Peyer's patch (tissue), 4 donors: ENCODE results near the gene TMEM232.
"Not testable (repeated sequence)": the region's sequence is repeated elsewhere in the genome, so short reads cannot be mapped to it uniquely, and the experiment has no call there.

Experiments
- POLR2A ChIP-seq, 2 donors: fragments of 450-650 bp; IDR thresholded peaks; one replicate each; pipeline ENCODE4 v1.5.1; 2017; ENCODE audit warnings: antibody characterized with exemption in 2 of 2, mild to moderate bottlenecking in 2 of 2, moderate library complexity in 2 of 2
- TF ChIP-seq, protein P1 (sequence below), 6 experiments: fragments of 450-650 bp in 4 of 6; fragments of 200-600 bp in 2 of 6; sonication (generic) in 1 of 6; IDR thresholded peaks; one replicate each; pipeline ENCODE4 v1.5.1; 2017 to 2019; ENCODE audit warnings: antibody characterized with exemption in 6 of 6, mild to moderate bottlenecking in 3 of 6, moderate library complexity in 1 of 6

DNA sequence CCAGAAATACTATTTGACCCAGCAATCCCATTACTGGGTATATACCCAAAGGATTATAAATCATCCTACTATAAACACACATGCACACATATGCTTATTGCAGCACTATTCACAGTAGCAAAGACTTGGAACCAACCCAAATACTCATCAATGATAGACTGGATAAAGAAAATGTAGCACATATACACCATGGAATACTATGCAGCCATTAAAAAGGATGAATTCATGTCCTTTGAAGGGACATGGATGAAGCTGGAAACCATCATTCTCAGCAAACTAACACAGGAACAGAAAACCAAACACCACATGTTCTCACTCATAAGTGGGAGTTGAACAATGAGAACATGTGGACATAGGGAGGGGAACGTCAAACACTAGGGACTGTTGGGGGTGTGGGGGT is 35.9 kb downstream of the TMEM232 start:
- TF ChIP-seq, protein P1, sequence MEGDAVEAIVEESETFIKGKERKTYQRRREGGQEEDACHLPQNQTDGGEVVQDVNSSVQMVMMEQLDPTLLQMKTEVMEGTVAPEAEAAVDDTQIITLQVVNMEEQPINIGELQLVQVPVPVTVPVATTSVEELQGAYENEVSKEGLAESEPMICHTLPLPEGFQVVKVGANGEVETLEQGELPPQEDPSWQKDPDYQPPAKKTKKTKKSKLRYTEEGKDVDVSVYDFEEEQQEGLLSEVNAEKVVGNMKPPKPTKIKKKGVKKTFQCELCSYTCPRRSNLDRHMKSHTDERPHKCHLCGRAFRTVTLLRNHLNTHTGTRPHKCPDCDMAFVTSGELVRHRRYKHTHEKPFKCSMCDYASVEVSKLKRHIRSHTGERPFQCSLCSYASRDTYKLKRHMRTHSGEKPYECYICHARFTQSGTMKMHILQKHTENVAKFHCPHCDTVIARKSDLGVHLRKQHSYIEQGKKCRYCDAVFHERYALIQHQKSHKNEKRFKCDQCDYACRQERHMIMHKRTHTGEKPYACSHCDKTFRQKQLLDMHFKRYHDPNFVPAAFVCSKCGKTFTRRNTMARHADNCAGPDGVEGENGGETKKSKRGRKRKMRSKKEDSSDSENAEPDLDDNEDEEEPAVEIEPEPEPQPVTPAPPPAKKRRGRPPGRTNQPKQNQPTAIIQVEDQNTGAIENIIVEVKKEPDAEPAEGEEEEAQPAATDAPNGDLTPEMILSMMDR (IDR thresholded peaks at IDR 0.05), result not testable (repeated sequence)
- not testable (repeated sequence) for TF ChIP-seq POLR2A (IDR thresholded peaks at IDR 0.05)
